ENCODE measurements around the gene TRAPPC1. TPM values are rescaled to one million over a fixed set of nuclear protein-coding genes. Genes with fewer than 3 reads are reported as not detected.

Gene TRAPPC1
- total and polyA plus RNA-seq, 2 of the 8 experiments (the other 6 are each of a cell fraction or from before 2014, with no cell fraction given) = 114 to 170 TPM

GRCh38 chr17:7972131-7972785 lies 40.5 kb upstream of the TRAPPC1 start:
- Histone ChIP-seq H2BK120ac (replicated peaks; ENCODE audit: low read depth, low read length) (no peak overlapping the region), H3K79me2 (ENCODE audit: control insufficient read depth in 1 of 2, insufficient read depth in 2 of 2, low read length in 2 of 2) (no peaks in the 10 kb centered on the region), H3K27me3 (replicated peaks in 1 of 4; ENCODE audit: control insufficient read depth in 3 of 4, extremely low read depth in 1 of 4, insufficient read depth in 3 of 4, low read length in 3 of 4) (no peaks in the 10 kb centered on the region)
- TF ChIP-seq, protein P1, sequence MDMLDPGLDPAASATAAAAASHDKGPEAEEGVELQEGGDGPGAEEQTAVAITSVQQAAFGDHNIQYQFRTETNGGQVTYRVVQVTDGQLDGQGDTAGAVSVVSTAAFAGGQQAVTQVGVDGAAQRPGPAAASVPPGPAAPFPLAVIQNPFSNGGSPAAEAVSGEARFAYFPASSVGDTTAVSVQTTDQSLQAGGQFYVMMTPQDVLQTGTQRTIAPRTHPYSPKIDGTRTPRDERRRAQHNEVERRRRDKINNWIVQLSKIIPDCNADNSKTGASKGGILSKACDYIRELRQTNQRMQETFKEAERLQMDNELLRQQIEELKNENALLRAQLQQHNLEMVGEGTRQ (IDR thresholded peaks at IDR 0.05; ENCODE audit: low read length) = no peak
- TF ChIP-seq TAF7 (optimal IDR thresholded peaks at IDR 0.05; ENCODE audit: borderline replicate concordance, low read depth, low read length) (no peak), SP4 (IDR thresholded peaks at IDR 0.05; ENCODE audit: low read length) (no peak), SIN3A (conservative IDR thresholded peaks at IDR 0.05 in 1 of 2, IDR thresholded peaks at IDR 0.05 in 1 of 2; ENCODE audit: low read depth in 1 of 2, low read length in 2 of 2) (no peak), BRCA1 (IDR thresholded peaks at IDR 0.05; ENCODE audit: low read depth, low read length) (no peak), RNF2 (IDR thresholded peaks at IDR 0.05; ENCODE audit: borderline replicate concordance, low read depth, low read length, missing control alignments, poor library complexity, severe bottlenecking) (no peak), FOSL1 (IDR thresholded peaks at IDR 0.05; ENCODE audit: insufficient read depth, low read depth, low read length) (no peak), EZH2 (IDR thresholded peaks at IDR 0.05; ENCODE audit: low read depth, low read length, severe bottlenecking) (no peak)
- TF ChIP-seq, protein P2, sequence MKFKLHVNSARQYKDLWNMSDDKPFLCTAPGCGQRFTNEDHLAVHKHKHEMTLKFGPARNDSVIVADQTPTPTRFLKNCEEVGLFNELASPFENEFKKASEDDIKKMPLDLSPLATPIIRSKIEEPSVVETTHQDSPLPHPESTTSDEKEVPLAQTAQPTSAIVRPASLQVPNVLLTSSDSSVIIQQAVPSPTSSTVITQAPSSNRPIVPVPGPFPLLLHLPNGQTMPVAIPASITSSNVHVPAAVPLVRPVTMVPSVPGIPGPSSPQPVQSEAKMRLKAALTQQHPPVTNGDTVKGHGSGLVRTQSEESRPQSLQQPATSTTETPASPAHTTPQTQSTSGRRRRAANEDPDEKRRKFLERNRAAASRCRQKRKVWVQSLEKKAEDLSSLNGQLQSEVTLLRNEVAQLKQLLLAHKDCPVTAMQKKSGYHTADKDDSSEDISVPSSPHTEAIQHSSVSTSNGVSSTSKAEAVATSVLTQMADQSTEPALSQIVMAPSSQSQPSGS (IDR thresholded peaks at IDR 0.05; ENCODE audit: low read length) = no peak

More at GRCh38 chr17:7972131-7972785, 40.5 kb upstream of the TRAPPC1 start:
- FAIRE-seq (no peak), DNase-seq (ENCODE audit: low read depth in 1 of 2, low spot score in 2 of 2) (no peak)
- ChIA-PET CTCF (ENCODE audit: partially characterized antibody) (interaction anchor here (0.6 to 7.1 kb wide), 13 partner anchors 8 to 713 kb away, joined by 3 to 104 read pairs (median 3); no protein-coding TSS in a partner anchor), POLR2A (ENCODE audit: partially characterized antibody) (no interaction called here)
- Histone ChIP-seq H3K79me1 (ENCODE audit: low read depth, low read length) (no peaks in the 10 kb centered on the region), H3K4me1 (replicated peaks in 1 of 4; ENCODE audit: control insufficient read depth in 3 of 4, insufficient read depth in 4 of 4, low read length in 3 of 4) (no peaks in the 10 kb centered on the region), H2BK15ac (ENCODE audit: low read length) (no peak overlapping the region), H4K5ac (ENCODE audit: insufficient read length, low read depth, low read length) (no peak overlapping the region), H3K56ac (replicated peaks; ENCODE audit: insufficient read length, low read depth, low read length) (no peak overlapping the region), H4K20me1 (replicated peaks in 1 of 2; ENCODE audit: control insufficient read depth in 1 of 2, insufficient read depth in 2 of 2, low read length in 2 of 2) (no peaks in the 10 kb centered on the region), H3K4me3 (ENCODE audit: extremely low read depth in 1 of 4, insufficient read depth in 2 of 4, low read depth in 3 of 4, low read length in 4 of 4) (no peak overlapping the region), H3K14ac (ENCODE audit: insufficient read length) (no peak overlapping the region), H4K8ac (ENCODE audit: extremely low read depth, insufficient read depth, low read length) (no peak overlapping the region; the same call in 1 of the 2 replicates), H3K27ac (ENCODE audit: low read depth, low read length) (no peak overlapping the region), H3K4me2 (ENCODE audit: insufficient read depth in 1 of 2, low read depth in 2 of 2, low read length in 2 of 2) (no peak overlapping the region), H2AFZ (ENCODE audit: low read length) (no peak overlapping the region), H3K23ac (ENCODE audit: insufficient read length) (no peak overlapping the region), H4K91ac (replicated peaks; ENCODE audit: insufficient read length, low read length) (no peak overlapping the region), H3K9me3 (ENCODE audit: insufficient read depth in 2 of 2, low read depth in 1 of 2, low read length in 1 of 2) (peaks cover 8% of the 10 kb centered on the region in 2 experiments; a peak in 3 of 4 replicates), H3K4ac (replicated peaks; ENCODE audit: insufficient read length, low read depth, low read length) (no peak overlapping the region), H3K9ac (replicated peaks in 1 of 4; ENCODE audit: extremely low read depth in 1 of 4, low read depth in 3 of 4, low read length in 3 of 4) (no peak overlapping the region), H3K36me3 (ENCODE audit: control insufficient read depth in 2 of 4, insufficient read depth in 4 of 4, low read length in 3 of 4) (no peaks in the 10 kb centered on the region), H2AK5ac (ENCODE audit: low read depth, low read length) (no peak overlapping the region), H2BK20ac (ENCODE audit: low read length) (no peak overlapping the region), H3K18ac (ENCODE audit: extremely low read depth, low read length) (no peak overlapping the region), H3K23me2 (ENCODE audit: low read depth, low read length) (no peaks in the 10 kb centered on the region), H2BK12ac (ENCODE audit: low read depth, low read length) (no peak overlapping the region), H2BK5ac (ENCODE audit: low read depth, low read length) (no peak overlapping the region)
- WGBS, 2 experiments (ENCODE audit: extremely low coverage in 1 of 2, insufficient coverage in 1 of 2, insufficient read length in 1 of 2, insufficient replicate concordance in 2 of 2, low coverage in 1 of 2, low lambda C conversion rate in 2 of 2, missing lambda C conversion rate in 1 of 2) = 95% methylated on average over 8 of the region's 8 CpGs; no CpG with 5 or more reads in 1 of the 2 experiments
